Suprapubic skin (tissue), 3 donors: ENCODE results near the gene RBM45.

Experiments used
- EP300 ChIP-seq: sonication (generic); formaldehyde crosslinking; IDR thresholded peaks from one replicate; pipeline ENCODE4 v1.6.1; 2017; ENCODE audit warnings: antibody characterized with exemption
- TF ChIP-seq, protein P1 (sequence below), 2 donors: fragments of 200-600 bp in 1 of 2; fragments of 450-650 bp in 1 of 2; sonication (generic) in 1 of 2; IDR thresholded peaks; one replicate each; pipeline ENCODE4 v1.5.1; 2016 to 2019; ENCODE audit warnings: antibody characterized with exemption in 2 of 2, mild to moderate bottlenecking in 1 of 2, moderate library complexity in 1 of 2

DNA sequence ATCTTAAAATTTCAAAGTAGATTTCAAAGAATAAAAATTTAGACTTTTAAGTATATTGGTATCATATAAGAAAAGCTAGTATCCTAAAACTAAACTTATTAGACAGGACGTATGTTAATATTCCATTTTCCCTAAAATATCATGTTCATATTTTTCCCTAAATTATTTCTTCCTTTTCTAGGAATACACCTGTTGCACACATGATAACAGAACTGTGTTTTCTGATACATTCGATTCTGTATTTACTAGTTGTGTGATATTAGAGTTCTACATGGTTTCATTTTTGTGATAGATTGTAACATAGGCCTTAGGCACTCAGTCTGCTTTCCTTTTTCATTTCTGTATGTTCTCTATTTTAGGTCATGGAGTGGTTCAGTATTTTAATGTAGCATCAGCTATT lies 10.9 kb downstream of the RBM45 start:
- TF ChIP-seq, protein P1, sequence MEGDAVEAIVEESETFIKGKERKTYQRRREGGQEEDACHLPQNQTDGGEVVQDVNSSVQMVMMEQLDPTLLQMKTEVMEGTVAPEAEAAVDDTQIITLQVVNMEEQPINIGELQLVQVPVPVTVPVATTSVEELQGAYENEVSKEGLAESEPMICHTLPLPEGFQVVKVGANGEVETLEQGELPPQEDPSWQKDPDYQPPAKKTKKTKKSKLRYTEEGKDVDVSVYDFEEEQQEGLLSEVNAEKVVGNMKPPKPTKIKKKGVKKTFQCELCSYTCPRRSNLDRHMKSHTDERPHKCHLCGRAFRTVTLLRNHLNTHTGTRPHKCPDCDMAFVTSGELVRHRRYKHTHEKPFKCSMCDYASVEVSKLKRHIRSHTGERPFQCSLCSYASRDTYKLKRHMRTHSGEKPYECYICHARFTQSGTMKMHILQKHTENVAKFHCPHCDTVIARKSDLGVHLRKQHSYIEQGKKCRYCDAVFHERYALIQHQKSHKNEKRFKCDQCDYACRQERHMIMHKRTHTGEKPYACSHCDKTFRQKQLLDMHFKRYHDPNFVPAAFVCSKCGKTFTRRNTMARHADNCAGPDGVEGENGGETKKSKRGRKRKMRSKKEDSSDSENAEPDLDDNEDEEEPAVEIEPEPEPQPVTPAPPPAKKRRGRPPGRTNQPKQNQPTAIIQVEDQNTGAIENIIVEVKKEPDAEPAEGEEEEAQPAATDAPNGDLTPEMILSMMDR (IDR thresholded peaks at IDR 0.05) = no peak
- no peak for TF ChIP-seq EP300
